ENCODE measurements around the gene PILRA.
"Not testable (repeated sequence)": the region's sequence is repeated elsewhere in the genome, so short reads cannot be mapped to it uniquely, and the experiment has no call there.

The PILRA gene

DNA sequence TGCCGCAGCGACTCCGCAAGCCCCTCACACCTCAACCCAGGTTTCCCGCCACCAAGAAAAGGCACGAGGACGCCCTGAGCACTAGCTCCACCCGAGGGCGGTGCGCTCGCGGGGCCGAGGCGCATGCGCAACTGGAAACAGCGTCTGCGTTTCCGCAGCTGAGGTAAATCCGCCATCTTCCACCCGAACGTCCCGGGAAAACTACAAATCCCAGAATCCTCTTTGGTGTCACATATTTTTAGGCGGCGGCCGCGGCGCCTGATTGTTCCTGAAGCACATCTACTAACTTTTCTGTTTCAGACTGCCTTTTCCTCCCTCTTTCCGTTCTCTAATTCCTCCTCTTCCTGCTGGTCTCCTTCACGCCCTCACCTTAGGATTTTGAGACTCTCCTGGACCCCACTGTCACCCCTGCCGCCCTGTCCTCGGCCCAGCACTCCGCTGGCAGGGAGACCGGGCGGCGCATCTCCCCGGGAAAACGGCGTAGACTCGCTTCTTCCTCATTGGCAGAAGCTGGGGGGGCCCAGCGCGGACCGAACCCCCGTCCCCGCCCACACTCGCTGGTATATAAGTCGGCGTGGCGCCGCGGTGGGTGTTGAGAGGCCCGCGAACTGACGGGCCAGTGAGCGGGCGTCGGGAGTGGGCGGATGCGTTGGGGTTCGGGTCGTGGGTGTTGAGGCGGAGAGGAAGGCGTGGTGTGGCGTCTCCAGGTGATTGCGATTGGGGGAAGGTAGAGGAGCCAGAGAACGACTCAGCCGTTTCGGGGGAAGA is 55.1 kb downstream of the PILRA start, which contains the start of gene ZCWPW1:
Gene ZCWPW1, minus strand, starts transcription at position 505 of the 768 bp plus-strand sequence. CDS start 8,054 bp downstream, outside the sequence.
- in situ Hi-C loops (cut with HindIII; ENCODE audit: low pct_ligation_motif_present, low pct_unique_long_range_greater_than_20kb, low sequenced_read_pairs) = no loop called here

DNA sequence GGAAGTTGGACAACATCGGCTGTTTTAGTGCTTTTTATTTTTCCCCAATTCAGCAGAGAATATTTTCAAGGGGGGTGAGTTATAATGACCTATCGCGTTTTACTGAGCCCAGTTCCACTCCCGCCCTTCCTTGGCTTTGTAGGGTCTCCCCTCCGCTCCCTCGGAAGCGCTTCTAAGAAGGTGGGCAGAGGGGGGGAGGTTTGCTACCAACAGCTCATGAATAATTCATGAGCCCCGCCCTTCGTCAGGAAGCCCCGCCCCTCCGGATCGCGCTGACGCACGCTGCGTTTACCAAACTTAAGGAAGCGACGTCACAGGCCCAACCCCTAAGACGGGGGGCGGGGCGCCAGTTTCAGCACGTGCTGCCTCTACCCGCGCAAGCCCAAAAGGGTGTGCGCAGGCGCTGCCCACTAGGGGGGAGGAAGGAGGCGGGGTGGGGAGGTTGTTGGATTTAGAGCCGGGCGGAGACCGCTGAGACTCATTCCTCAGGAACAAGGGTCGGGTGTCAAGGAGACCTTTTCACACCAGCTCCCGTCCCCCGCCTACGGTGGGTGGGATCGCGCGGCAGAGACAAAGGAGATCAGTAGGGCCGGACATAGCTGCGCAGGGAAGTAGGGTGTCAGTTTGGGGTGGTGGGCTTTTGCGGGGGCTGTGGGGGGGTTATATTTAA is 55.8 kb downstream of the PILRA start:
- peak; percentile 100 for DNase-seq

More for the DNA sequence above, 55.1 kb downstream of the PILRA start, which contains the start of gene ZCWPW1:
- peak; percentile 99 for DNase-seq

DNA sequence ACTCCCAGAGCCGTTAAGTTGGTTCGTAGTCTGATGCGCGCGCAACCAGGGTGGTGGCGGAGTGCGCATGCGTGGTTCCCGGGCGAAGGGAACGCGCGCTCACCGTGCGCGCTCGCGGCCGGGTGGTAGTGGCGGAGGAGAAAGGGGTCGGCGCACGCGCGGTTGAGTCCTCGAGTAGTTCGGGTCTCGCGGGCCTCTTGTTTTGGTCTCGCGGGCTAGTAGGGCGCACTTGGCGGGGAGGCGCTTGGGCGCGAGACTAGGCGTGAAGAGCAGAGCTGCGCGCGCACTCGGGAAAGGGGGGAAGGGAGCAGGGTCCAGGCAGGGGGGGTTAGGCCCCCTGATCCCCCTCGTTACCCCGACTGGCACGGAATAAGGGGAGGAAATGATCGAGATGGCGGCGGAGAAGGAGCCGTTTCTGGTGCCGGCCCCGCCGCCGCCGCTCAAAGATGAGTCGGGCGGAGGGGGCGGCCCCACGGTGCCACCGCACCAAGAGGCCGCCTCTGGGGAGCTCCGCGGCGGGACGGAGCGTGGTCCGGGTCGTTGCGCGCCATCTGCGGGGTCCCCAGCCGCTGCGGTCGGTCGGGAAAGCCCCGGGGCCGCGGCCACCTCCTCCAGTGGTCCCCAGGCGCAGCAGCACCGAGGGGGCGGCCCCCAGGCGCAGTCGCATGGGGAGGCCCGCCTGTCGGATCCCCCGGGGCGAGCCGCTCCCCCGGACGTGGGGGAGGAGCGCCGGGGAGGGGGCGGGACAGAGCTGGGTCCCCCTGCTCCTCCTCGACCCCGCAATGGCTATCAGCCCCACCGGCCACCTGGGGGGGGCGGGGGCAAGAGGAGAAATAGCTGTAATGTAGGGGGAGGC is 56.6 kb downstream of the PILRA start, which contains the start of gene MEPCE:
Gene MEPCE, plus strand, starts transcription at position 195 of the 856 bp plus-strand sequence. Its CDS starts 188 bp downstream, at position 383.
- peak; percentile 100 for DNase-seq
- in situ Hi-C loops (cut with HindIII; ENCODE audit: low pct_ligation_motif_present, low pct_unique_long_range_greater_than_20kb, low sequenced_read_pairs) = no loop called here

More for the DNA sequence above, 55.8 kb downstream of the PILRA start:
- in situ Hi-C loops (cut with HindIII; ENCODE audit: low pct_ligation_motif_present, low pct_unique_long_range_greater_than_20kb, low sequenced_read_pairs) = no loop called here

DNA sequence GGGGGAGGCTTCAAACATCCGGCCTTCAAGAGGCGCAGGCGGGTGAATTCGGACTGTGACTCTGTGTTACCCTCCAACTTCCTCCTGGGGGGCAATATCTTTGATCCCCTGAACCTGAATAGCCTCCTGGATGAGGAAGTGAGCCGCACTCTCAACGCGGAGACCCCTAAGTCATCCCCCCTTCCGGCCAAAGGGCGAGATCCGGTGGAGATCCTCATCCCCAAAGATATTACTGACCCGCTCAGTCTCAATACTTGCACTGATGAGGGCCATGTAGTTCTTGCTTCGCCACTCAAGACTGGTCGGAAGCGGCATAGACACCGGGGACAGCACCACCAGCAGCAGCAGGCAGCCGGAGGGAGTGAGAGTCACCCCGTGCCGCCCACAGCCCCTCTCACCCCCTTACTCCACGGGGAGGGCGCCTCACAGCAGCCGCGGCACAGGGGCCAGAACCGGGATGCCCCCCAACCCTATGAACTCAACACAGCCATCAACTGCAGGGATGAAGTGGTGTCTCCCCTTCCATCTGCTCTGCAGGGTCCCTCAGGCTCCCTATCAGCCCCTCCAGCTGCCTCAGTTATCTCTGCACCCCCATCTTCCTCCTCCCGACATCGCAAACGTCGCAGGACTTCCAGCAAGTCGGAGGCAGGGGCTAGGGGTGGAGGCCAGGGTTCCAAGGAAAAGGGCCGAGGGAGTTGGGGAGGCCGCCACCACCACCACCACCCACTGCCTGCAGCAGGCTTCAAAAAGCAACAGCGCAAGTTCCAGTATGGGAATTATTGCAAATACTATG is 57.4 kb downstream of the PILRA start:
- DNase-seq = no peak
- in situ Hi-C loops (cut with HindIII; ENCODE audit: low pct_ligation_motif_present, low pct_unique_long_range_greater_than_20kb, low sequenced_read_pairs) = no loop called here

DNA sequence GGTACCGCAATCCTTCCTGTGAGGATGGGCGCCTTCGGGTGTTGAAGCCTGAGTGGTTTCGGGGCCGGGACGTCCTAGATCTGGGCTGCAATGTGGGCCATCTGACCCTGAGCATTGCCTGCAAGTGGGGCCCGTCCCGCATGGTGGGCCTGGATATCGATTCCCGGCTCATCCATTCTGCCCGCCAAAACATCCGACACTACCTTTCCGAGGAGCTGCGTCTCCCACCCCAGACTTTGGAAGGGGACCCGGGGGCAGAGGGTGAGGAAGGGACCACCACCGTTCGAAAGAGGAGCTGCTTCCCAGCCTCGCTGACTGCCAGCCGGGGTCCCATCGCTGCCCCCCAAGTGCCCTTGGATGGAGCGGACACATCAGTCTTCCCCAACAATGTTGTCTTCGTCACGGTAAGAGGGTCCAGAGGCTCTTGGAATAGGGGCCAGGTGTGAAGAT is 58.0 kb downstream of the PILRA start:
- no peak for DNase-seq
- in situ Hi-C loops (cut with HindIII; ENCODE audit: low pct_ligation_motif_present, low pct_unique_long_range_greater_than_20kb, low sequenced_read_pairs) = no loop called here

DNA sequence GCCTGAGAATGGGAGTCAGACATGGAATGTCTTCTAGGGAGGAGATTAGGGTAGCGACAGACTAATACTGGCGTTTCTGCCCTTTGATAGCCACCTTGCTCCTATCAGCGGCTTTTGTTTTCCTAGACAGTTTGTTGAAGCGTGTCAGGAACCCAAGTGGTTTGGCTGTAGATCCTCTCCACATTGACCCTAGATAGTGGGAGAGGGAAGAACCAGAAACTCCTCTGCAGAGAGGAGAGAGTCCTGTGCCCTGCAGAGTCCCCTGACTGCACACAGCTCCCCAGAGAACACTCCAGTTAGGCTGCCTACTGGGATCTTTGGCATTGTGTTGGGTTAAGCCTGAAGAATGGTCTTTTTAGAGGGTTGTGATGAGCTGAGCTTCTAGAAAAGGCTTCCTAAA is 58.8 kb downstream of the PILRA start:
- in situ Hi-C loops (cut with HindIII; ENCODE audit: low pct_ligation_motif_present, low pct_unique_long_range_greater_than_20kb, low sequenced_read_pairs) = no loop called here
- no peak for DNase-seq

DNA sequence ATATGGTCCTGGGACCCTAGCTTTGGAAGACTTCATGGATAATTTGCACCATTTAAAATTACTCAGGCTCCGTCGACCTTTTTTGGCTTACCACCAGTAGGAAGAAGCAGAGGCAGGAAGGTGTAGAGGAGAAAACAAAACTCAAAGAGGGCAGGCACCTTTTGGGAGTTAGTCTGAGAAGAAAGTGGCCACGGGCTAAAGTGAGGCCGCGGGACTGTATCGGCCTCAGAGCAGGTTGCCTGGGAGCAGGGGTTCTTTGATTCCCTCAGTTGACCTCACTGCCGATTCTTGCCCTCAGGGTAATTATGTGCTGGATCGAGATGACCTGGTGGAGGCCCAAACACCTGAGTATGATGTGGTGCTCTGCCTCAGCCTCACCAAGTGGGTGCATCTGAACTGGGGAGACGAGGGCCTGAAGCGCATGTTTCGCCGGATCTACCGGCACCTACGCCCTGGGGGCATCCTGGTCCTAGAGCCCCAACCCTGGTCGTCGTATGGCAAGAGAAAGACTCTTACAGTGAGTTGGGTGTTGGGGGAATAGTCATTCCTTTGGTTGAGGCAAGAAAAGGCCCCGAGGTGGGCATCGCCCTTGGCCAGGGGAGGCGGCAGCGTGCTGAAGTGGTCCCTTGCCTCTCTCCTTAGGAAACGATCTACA is 59.5 kb downstream of the PILRA start:
- no peak for DNase-seq
- in situ Hi-C loops (cut with HindIII; ENCODE audit: low pct_ligation_motif_present, low pct_unique_long_range_greater_than_20kb, low sequenced_read_pairs) = no loop called here

DNA sequence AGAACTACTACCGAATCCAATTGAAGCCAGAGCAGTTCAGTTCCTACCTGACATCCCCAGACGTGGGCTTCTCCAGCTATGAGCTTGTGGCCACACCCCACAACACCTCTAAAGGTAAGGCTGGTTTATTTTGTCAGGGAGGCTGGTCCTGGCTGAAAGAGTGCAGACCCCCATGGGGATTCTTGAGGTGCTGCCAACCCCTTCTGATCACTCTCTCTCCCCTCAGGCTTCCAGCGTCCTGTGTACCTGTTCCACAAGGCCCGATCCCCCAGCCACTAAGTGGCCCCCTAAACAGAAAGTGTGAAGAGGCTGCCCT is 59.9 kb downstream of the PILRA start:
- DNase-seq = no peak
- in situ Hi-C loops (cut with HindIII; ENCODE audit: low pct_ligation_motif_present, low pct_unique_long_range_greater_than_20kb, low sequenced_read_pairs) = no loop called here

DNA sequence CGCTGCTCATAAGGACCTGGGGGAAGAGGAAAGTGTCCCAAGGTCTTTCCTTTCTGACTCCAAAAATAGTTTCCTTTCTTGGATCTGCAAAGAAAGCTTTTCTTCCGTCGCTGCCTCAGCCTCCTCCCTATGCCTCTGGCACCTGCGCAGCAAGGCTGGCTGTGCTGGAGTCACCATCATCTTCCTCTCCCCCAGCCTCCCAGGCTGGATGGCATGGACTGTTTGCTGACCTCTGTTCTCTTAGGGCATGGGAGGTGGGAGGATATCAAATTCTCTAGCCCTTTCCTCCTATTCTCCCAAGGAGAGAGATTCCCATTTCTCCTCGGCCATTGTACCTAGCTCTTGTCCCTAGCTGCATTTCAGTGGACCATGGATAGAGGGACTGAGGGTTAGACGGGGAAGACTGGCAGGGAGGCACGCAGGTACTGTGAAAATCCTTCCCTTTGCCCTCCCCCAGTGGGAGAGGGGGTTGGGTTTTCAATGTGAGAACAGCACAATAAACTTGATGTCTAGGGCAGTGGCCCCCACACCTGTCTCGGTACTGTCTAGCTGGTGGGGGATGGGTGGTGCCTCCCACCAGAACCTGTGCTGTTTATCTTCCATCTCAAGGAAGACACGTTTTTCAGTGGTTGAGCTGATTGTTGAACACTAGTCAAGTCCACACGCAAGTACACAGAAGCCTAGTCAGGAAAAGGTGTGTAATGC is 60.5 kb downstream of the PILRA start:
- no peak for DNase-seq
- in situ Hi-C loops (cut with HindIII; ENCODE audit: low pct_ligation_motif_present, low pct_unique_long_range_greater_than_20kb, low sequenced_read_pairs) = no loop called here

DNA sequence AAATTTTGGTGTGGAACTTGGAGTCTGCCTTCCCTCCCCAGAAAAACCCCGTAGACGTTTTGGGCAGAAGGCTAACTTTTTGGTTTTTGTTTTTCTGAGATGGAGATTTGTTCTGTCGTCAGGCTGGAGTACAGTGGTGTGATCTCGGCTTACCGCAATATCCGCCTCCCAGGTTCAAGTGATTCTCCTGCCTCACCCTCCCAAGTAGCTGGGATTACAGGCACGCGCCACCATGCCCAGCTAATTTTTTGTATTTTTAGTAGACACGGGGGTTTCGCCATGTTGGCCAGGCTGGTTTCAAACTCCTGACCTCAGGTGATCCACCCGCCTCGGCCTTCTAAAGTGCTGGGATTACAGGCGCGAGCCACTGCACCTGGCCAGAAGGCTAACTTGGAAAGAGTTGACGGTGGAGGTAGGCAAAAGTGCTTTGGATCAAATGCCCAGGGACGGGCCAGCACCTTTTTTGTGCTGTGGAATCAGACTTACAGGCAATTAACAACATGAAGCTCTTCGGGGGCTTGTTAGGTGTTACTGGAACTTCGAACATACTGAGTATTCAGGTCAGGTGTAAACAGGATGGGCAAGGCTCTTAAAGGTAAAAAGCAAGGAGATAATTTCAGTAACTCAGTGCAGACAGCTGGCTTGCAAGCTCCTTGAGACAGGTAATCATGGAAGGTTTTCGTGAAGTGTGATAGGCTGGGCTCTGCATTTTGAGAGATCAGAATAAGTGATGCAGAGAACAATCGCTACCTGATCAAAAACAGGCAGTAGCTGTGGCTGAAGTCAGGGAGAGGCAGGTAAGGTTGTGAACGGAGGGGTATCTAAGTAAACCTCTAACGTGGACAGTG is 61.2 kb downstream of the PILRA start:
- in situ Hi-C loops (cut with HindIII; ENCODE audit: low pct_ligation_motif_present, low pct_unique_long_range_greater_than_20kb, low sequenced_read_pairs) = no loop called here
- DNase-seq = no peak

DNA sequence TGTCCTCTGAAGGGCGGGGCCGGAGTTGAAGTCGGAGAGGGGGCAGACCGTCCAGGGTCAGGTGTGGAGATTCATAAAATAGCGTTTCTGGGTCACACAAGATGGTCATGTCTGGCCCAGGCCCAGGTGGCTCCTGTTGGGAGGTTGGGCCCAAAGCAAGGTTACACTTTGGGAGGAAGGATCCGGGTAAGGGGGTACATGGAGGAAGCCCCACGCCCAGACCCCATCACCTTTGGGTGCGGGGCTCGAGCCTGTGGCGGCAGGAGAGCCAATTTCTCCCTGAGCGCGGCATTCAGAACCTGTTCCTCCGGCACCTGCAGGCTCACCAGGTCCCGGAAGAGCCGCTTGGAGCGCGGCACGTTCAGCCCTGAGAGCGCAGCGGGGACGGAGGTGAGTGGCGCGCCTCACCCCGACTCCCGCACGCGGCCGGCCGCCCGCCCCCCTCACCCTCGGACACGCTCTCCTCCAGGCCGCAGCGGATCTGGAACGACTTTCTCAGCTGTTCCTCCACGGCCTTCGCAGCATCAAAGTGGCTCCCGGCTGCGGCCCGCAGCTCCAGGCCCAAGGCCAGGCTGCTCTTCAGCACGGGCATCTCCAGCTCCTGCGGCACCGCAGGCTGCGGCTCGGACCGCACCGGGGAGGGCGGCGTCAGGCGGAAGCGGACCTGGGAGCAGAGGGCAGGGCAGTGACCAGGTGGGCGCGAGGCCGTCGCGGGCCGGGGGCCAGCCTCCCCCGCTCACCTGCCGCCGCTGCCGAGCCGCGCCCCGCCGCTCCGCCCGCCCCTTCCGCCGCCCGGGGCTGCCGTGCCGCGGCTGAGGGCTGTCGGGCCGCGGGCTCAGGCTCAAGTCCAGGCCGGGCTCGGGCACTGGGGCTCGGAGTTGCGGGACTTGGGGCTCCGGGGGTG is 62.4 kb downstream of the PILRA start:
- in situ Hi-C loops (cut with HindIII; ENCODE audit: low pct_ligation_motif_present, low pct_unique_long_range_greater_than_20kb, low sequenced_read_pairs) = no loop called here
- DNase-seq = peak; percentile 50

DNA sequence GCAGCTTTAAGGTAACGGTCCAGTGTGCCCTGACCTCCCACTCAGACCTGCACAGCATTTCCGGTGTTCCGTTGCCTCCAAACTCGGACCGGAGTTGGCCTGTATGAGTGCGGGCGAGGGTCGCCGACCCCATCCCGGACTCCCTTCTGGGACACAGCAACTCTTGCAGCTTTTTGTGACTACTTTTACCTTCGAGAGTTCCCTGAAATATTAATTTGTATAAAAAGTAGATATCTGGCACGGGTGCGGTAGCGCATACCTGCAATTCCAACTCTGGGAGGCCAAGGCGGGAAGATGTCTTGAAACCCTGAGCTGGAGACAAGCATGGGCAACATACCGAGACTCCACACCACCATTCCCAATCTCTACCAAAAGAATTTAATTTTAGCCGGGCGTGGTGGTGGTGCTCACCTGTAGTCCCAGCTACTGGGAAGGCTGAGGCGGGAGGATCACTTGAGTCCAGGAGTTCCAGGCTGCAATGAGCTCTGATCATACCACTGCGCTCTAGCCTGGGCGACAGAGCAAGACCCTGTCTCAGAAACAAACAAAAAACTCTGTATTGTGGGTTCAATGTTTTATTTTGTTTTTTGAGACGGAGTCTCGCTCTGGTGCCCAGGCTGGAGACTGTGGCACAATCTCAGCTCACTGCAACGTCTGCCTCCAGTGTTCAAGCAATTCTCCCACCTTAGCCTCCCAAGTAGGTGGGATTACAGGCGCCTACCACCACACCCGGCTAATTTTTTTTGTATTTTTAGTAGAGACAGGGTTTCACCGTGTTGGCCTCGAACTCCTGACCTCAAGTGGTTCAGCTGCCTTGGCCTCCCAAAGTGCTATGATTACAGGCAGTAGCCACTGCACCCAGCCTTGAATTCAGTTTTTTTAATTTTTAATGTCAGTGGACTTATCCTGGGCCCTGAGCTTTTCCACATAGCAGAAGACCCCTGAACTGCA is 64.1 kb downstream of the PILRA start:
- DNase-seq = no peak
- in situ Hi-C loops (cut with HindIII; ENCODE audit: low pct_ligation_motif_present, low pct_unique_long_range_greater_than_20kb, low sequenced_read_pairs) = no loop called here

DNA sequence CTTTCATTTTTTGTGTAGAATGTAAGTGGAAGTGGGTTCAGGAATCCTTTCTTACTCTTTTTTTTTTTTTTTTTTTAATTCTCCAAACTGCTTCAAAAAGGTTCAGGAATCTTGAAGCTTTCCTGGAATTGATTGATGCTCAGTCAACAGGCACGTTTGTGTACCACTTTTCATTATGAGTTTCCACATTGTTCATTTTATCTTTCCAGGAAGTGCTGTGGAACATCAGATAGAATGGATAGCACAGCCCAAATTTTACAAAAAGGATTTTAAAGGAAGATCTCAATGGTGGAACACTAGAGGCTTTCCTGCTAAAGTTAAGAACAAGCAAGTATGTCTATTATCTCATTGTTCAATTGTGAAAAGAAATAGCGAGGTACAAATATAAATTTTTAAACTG is 64.9 kb downstream of the PILRA start:
- no peak for DNase-seq
- in situ Hi-C loops (cut with HindIII; ENCODE audit: low pct_ligation_motif_present, low pct_unique_long_range_greater_than_20kb, low sequenced_read_pairs) = no loop called here

DNA sequence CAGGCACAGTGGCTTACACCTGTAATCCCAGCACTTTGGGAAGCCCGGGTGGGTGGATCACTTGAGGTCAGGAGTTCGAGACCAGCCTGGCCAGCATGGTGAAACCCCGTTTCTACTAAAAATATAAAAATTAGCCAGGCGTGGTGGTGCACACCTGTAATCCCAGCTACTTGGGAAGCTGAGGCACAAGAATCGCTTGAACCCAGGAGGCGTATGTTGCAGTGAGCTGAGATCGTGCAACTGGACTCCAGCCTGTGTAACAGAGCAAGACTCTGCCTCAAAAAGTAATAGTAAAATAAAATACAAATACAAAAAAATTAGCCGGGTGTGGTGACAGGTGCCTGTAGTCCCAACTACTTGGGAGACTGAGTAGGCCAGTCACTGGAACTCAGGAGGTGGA is 65.4 kb downstream of the PILRA start:
- DNase-seq; in situ Hi-C loops (cut with HindIII; ENCODE audit: low pct_ligation_motif_present, low pct_unique_long_range_greater_than_20kb, low sequenced_read_pairs): not testable (repeated sequence)
